ENCODE results near the gene FGF14.

- no peak for TF ChIP-seq CTCF (optimal IDR thresholded peaks at IDR 0.05 in 1 of 3, IDR thresholded peaks at IDR 0.05 in 1 of 3, conservative IDR thresholded peaks at IDR 0.05 in 1 of 3; ENCODE audit: extremely low read depth in 1 of 3, insufficient read depth in 2 of 3, low read length in 3 of 3)
- no peak for TF ChIP-seq EZH2 (IDR thresholded peaks at IDR 0.05; ENCODE audit: low read length)
These were observed 634.7 kb downstream of the FGF14 start for GRCh38 chr13:101767131-101767530.

Measured in keratinocyte (primary cell).